Neural cell (in vitro differentiated cells): ENCODE measurements around the gene GPR107. TPM values are rescaled to one million over a fixed set of nuclear protein-coding genes. Genes with fewer than 3 reads are reported as not detected.

Experiments
- H2AFZ ChIP-seq: fragments of 200-600, 300-800 bp; sonication (generic), shearing (Covaris generic); 2 replicates; pipeline ENCODE4 v1.6.0; 2014; ENCODE audit warnings: low read depth, mild to moderate bottlenecking, antibody characterized with exemption, low read length, moderate library complexity
- H3F3A ChIP-seq: fragments of 200-600 bp; shearing (Covaris generic); 2 replicates; pipeline ENCODE4 v1.6.1; 2016; ENCODE audit warnings: mild to moderate bottlenecking, moderate library complexity, mixed read lengths, antibody characterized with exemption, low read length; ENCODE audit not compliant: insufficient read depth, poor library complexity, severe bottlenecking
- H3K27ac ChIP-seq: fragments of 200-600, 300-800 bp; sonication (generic), shearing (Covaris generic); 2 replicates; pipeline ENCODE4 v1.5.1; 2014; ENCODE audit warnings: mild to moderate bottlenecking, low read length, moderate library complexity
- H3K27me3 ChIP-seq: fragments of 300-800, 200-600 bp; sonication (generic), shearing (Covaris generic); 2 replicates; pipeline ENCODE4 v1.6.0; 2014; ENCODE audit warnings: mild to moderate bottlenecking, low read depth, low read length, moderate library complexity; ENCODE audit not compliant: insufficient read depth
- H3K36me3 ChIP-seq: fragments of 300-800, 200-600 bp; sonication (generic), shearing (Covaris generic); 2 replicates; pipeline ENCODE4 v1.5.1; 2014; ENCODE audit warnings: mild to moderate bottlenecking, antibody characterized with exemption, low read length, moderate library complexity; ENCODE audit not compliant: insufficient read depth
- H3K4me2 ChIP-seq: fragments of 300-800, 200-600 bp; sonication (generic), shearing (Covaris generic); 2 replicates; pipeline ENCODE4 v1.6.0; 2014; ENCODE audit warnings: mild to moderate bottlenecking, low read length
- H3K4me3 ChIP-seq: fragments of 300-800, 200-600 bp; sonication (generic), shearing (Covaris generic); 2 replicates; pipeline ENCODE4 v1.5.1; 2014; ENCODE audit warnings: mild to moderate bottlenecking, low read length, moderate library complexity
- H3K79me2 ChIP-seq: fragments of 200-600 bp; shearing (Covaris generic); replicated peaks from 2 replicates; pipeline ENCODE4 v1.6.0; 2014; ENCODE audit warnings: mild to moderate bottlenecking, low read length, moderate library complexity; ENCODE audit not compliant: insufficient read depth
- H3K9ac ChIP-seq: fragments of 300-800, 200-600 bp; sonication (generic), shearing (Covaris generic); 2 replicates; pipeline ENCODE4 v1.6.1; 2016; ENCODE audit warnings: mild to moderate bottlenecking, low read length, mixed read lengths
- H3K9me2 ChIP-seq: fragments of 200-600 bp; shearing (Covaris generic); 2 replicates; pipeline ENCODE4 v1.6.1; 2016; ENCODE audit warnings: mild to moderate bottlenecking, low read length, mixed read lengths; ENCODE audit not compliant: insufficient read depth
- H3K9me3 ChIP-seq: fragments of 200-600, 300-800 bp; sonication (generic), shearing (Covaris generic); 2 replicates; pipeline ENCODE4 v1.6.1; 2016; ENCODE audit warnings: mild to moderate bottlenecking, mixed run types, low read length, moderate library complexity, mixed read lengths
- H4K20me1 ChIP-seq: fragments of 200-600 bp; shearing (Covaris generic); 2 replicates; pipeline ENCODE4 v1.6.1; 2016; ENCODE audit warnings: mild to moderate bottlenecking, mixed run types; ENCODE audit not compliant: insufficient read depth
- EP300 ChIP-seq: fragments of 450-650 bp; conservative IDR thresholded peaks from 2 replicates; pipeline ENCODE4 v1.6.1; 2014; ENCODE audit warnings: antibody characterized with exemption, mild to moderate bottlenecking, moderate library complexity; ENCODE audit not compliant: poor library complexity, severe bottlenecking
- EZH2 ChIP-seq: fragments of 200-600, 300-800 bp; shearing (Covaris generic), sonication (generic); IDR thresholded peaks from 2 replicates; pipeline ENCODE4 v1.6.1; 2014; ENCODE audit warnings: antibody characterized with exemption, low read length, borderline replicate concordance, mild to moderate bottlenecking; ENCODE audit not compliant: insufficient read depth, poor library complexity, severe bottlenecking
- MXI1 ChIP-seq: fragments of 450-650 bp; conservative IDR thresholded peaks from 2 replicates; pipeline ENCODE4 v1.6.1; 2014; ENCODE audit warnings: antibody characterized with exemption, mild to moderate bottlenecking; ENCODE audit not compliant: poor library complexity, severe bottlenecking
- POLR2AphosphoS5 ChIP-seq: IDR thresholded peaks from 2 replicates; pipeline ENCODE4 v1.6.1; 2012
- RAD21 ChIP-seq: fragments of 450-650 bp; conservative IDR thresholded peaks from 2 replicates; pipeline ENCODE4 v1.6.1; 2014; ENCODE audit warnings: antibody characterized with exemption, mild to moderate bottlenecking, moderate library complexity
- SMC3 ChIP-seq: fragments of 450-650 bp; conservative IDR thresholded peaks from 2 replicates; pipeline ENCODE4 v1.6.1; 2014; ENCODE audit warnings: antibody characterized with exemption, mild to moderate bottlenecking, moderate library complexity; ENCODE audit not compliant: poor library complexity
- TAF1 ChIP-seq: IDR thresholded peaks from 2 replicates; pipeline ENCODE4 v1.6.1; 2012; ENCODE audit warnings: low read depth
- polyA plus RNA-seq: library from polyadenylated mRNA; depleted of rRNA; stranded (reverse); fragments of >200 nt; gene quantifications from 2 replicates; pipeline ENCODE4 v1.2.3, GENCODE V29; 2014
- TF ChIP-seq, protein P1 (sequence below): IDR thresholded peaks from 2 replicates; pipeline ENCODE4 v1.6.1; 2012; ENCODE audit warnings: borderline replicate concordance
- TF ChIP-seq, protein P2 (sequence below): fragments of 450-650 bp; IDR thresholded peaks from 2 replicates; pipeline ENCODE4 v1.5.1; 2014; ENCODE audit warnings: antibody characterized with exemption, mild to moderate bottlenecking, moderate library complexity; ENCODE audit not compliant: poor library complexity, severe bottlenecking

The GPR107 gene
- polyA plus RNA-seq, 1 donor from 2014 or later = 21.5 TPM

DNA sequence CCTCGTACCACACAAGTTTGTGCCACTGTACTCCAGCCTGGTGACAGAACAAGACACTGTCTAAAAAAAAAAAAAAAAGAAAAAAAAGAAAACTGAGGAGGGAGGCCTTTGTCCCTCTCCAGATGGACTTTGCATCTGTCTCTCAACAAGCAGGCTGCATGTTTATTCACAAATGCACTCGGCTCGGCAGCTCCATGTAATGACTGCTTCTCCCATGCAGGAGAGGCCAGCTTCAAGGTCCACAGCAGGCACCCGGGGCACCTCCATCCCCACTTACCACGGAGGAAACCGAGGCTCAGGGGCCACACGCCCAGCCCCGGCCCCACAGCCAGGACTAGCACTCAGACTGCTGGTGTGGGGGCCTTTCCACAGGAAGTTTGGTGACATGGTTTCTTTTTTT, 105.4 kb downstream of the GPR107 start:
- Histone ChIP-seq H3K79me2 (no peaks in the 10 kb centered on the region), H2AFZ (no peak overlapping the region), H3F3A (no peaks in the 10 kb centered on the region), H3K9ac (no peak overlapping the region), H3K4me2 (no peak overlapping the region), H4K20me1 (no peaks in the 10 kb centered on the region), H3K9me3 (no peaks in the 10 kb centered on the region), H3K4me3 (no peak overlapping the region), H3K36me3 (no peaks in the 10 kb centered on the region), H3K9me2 (no peaks in the 10 kb centered on the region), H3K27me3 (no peaks in the 10 kb centered on the region), H3K27ac (no peak overlapping the region)
- TF ChIP-seq EP300 (no peak), SMC3 (no peak), MXI1 (no peak), TAF1 (no peak), RAD21 (no peak), EZH2 (no peak)
- TF ChIP-seq, protein P1, sequence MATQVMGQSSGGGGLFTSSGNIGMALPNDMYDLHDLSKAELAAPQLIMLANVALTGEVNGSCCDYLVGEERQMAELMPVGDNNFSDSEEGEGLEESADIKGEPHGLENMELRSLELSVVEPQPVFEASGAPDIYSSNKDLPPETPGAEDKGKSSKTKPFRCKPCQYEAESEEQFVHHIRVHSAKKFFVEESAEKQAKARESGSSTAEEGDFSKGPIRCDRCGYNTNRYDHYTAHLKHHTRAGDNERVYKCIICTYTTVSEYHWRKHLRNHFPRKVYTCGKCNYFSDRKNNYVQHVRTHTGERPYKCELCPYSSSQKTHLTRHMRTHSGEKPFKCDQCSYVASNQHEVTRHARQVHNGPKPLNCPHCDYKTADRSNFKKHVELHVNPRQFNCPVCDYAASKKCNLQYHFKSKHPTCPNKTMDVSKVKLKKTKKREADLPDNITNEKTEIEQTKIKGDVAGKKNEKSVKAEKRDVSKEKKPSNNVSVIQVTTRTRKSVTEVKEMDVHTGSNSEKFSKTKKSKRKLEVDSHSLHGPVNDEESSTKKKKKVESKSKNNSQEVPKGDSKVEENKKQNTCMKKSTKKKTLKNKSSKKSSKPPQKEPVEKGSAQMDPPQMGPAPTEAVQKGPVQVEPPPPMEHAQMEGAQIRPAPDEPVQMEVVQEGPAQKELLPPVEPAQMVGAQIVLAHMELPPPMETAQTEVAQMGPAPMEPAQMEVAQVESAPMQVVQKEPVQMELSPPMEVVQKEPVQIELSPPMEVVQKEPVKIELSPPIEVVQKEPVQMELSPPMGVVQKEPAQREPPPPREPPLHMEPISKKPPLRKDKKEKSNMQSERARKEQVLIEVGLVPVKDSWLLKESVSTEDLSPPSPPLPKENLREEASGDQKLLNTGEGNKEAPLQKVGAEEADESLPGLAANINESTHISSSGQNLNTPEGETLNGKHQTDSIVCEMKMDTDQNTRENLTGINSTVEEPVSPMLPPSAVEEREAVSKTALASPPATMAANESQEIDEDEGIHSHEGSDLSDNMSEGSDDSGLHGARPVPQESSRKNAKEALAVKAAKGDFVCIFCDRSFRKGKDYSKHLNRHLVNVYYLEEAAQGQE = no peak

DNA sequence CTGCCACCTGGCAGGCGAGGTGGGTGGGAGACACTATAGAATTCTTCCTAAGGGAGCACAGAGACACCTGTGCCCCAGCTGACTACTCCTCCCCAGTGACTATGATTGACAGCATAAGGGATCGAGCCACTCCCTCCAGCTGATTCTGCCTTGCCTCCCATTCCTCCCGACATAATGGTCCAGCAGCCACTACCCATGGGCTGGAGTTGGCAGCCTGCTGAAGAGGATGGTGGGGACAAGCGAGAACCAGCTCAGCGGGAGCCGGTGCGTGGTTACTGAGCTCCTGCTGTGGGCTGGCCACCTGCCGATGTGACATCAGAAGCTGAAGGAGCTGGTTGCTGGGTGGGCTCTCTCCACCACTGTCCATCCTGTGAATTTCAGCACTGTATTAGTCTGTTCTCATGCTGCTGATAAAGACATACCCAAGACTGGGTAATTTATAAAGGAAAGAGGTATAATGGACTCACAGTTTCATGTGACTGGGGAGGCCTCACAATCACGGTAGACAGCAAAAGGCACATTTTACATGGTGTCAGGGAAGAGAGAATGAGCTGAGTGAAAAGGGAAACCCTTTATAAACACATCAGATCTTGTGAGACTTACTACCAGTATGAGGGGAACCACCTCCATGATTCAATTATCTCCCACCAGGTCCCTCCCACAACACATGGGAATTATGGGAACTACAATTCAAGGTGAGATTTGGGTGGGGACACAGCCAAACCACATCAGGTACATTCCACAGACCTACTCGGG, 106.4 kb downstream of the GPR107 start:
- no peak overlapping the region for H3K27ac ChIP-seq
- TF ChIP-seq SMC3 (no peak), MXI1 (no peak), POLR2AphosphoS5 (no peak), EP300 (no peak), EZH2 (no peak), RAD21 (no peak), TAF1 (no peak)
- TF ChIP-seq, protein P1 = no peak
- TF ChIP-seq, protein P2, sequence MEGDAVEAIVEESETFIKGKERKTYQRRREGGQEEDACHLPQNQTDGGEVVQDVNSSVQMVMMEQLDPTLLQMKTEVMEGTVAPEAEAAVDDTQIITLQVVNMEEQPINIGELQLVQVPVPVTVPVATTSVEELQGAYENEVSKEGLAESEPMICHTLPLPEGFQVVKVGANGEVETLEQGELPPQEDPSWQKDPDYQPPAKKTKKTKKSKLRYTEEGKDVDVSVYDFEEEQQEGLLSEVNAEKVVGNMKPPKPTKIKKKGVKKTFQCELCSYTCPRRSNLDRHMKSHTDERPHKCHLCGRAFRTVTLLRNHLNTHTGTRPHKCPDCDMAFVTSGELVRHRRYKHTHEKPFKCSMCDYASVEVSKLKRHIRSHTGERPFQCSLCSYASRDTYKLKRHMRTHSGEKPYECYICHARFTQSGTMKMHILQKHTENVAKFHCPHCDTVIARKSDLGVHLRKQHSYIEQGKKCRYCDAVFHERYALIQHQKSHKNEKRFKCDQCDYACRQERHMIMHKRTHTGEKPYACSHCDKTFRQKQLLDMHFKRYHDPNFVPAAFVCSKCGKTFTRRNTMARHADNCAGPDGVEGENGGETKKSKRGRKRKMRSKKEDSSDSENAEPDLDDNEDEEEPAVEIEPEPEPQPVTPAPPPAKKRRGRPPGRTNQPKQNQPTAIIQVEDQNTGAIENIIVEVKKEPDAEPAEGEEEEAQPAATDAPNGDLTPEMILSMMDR = no peak
- H3K9me2 ChIP-seq = no peaks in the 10 kb centered on the region
- H3K36me3 ChIP-seq = no peaks in the 10 kb centered on the region
- H3K27me3 ChIP-seq = no peaks in the 10 kb centered on the region
- H3K4me3 ChIP-seq = no peak overlapping the region
- H4K20me1 ChIP-seq = no peaks in the 10 kb centered on the region
- H3K9ac ChIP-seq = no peak overlapping the region
- no peak overlapping the region for H2AFZ ChIP-seq
- H3K79me2 ChIP-seq = no peaks in the 10 kb centered on the region
- H3F3A ChIP-seq = no peaks in the 10 kb centered on the region
- no peaks in the 10 kb centered on the region for H3K9me3 ChIP-seq
- H3K4me2 ChIP-seq = no peak overlapping the region
